Loucy (cell line): Measurements from ENCODE around the gene NFAT5.

Experiments
- H2AFZ ChIP-seq: fragments of 200-600 bp; sonication (generic); 2 replicates; pipeline ENCODE4 v1.6.0; 2016; ENCODE audit warnings: antibody characterized with exemption, mild to moderate bottlenecking, low read length, moderate library complexity
- H3F3A ChIP-seq: fragments of 200-600 bp; 2 replicates; pipeline ENCODE4 v1.6.0; 2016; ENCODE audit warnings: antibody characterized with exemption, low read depth, mild to moderate bottlenecking
- H3K27me3 ChIP-seq: fragments of 200-600 bp; sonication (generic); 2 replicates; pipeline ENCODE4 v1.6.1; 2014; ENCODE audit warnings: low read length, mild to moderate bottlenecking; ENCODE audit not compliant: insufficient read depth, poor library complexity, severe bottlenecking
- H3K36me3 ChIP-seq: fragments of 200-600 bp; sonication (generic); 2 replicates; pipeline ENCODE4 v1.6.1; 2016; ENCODE audit warnings: low read length; ENCODE audit not compliant: insufficient read depth
- H3K4me1 ChIP-seq: fragments of 200-600 bp; sonication (generic); 2 replicates; pipeline ENCODE4 v1.5.1; 2014; ENCODE audit warnings: low read length, mild to moderate bottlenecking; ENCODE audit not compliant: insufficient read depth, poor library complexity, severe bottlenecking
- H3K4me2 ChIP-seq: fragments of 200-600 bp; sonication (generic); 2 replicates; pipeline ENCODE4 v1.6.0; 2014; ENCODE audit warnings: antibody characterized with exemption, low read length, low read depth, mild to moderate bottlenecking; ENCODE audit not compliant: poor library complexity, severe bottlenecking
- H3K4me3 ChIP-seq: fragments of 200-600 bp; sonication (generic); 2 replicates; pipeline ENCODE4 v1.5.1; 2014; ENCODE audit warnings: low read length, mild to moderate bottlenecking, mixed read lengths; ENCODE audit not compliant: poor library complexity, severe bottlenecking
- H3K79me2 ChIP-seq: fragments of 200-600 bp; sonication (generic); 2 replicates; pipeline ENCODE4 v1.6.1; 2014; ENCODE audit warnings: low read length; ENCODE audit not compliant: insufficient read depth
- H3K9ac ChIP-seq: fragments of 200-600 bp; sonication (generic); 2 replicates; pipeline ENCODE4 v1.6.0; 2014; ENCODE audit warnings: mild to moderate bottlenecking, low read depth, low read length, moderate library complexity; ENCODE audit not compliant: poor library complexity, severe bottlenecking
- H3K9me2 ChIP-seq: fragments of 200-600 bp; sonication (generic); replicated peaks from 2 replicates; pipeline ENCODE4 v1.6.1; 2016; ENCODE audit warnings: low read depth, low read length, mixed read lengths
- H3K9me3 ChIP-seq: fragments of 200-600 bp; sonication (generic); 2 replicates; pipeline ENCODE4 v1.6.1; 2014; ENCODE audit warnings: mild to moderate bottlenecking, antibody characterized with exemption, low read length, low read depth; ENCODE audit not compliant: insufficient read depth
- H4K20me1 ChIP-seq: fragments of 200-600 bp; sonication (generic); 2 replicates; pipeline ENCODE4 v1.6.0; 2014; ENCODE audit warnings: antibody characterized with exemption, low read length, mild to moderate bottlenecking; ENCODE audit not compliant: insufficient read depth, poor library complexity, severe bottlenecking
- EZH2phosphoT487 ChIP-seq: fragments of 200-600 bp; IDR thresholded peaks from 2 replicates; pipeline ENCODE4 v1.6.1; 2018; ENCODE audit warnings: antibody characterized with exemption, mild to moderate bottlenecking, moderate library complexity, borderline replicate concordance
- TF ChIP-seq, protein P1 (sequence below): fragments of 200-600 bp; sonication (generic); conservative IDR thresholded peaks from 2 replicates; pipeline ENCODE4 v1.5.1; 2014; ENCODE audit warnings: mild to moderate bottlenecking, antibody characterized with exemption, low read length

The NFAT5 gene

DNA sequence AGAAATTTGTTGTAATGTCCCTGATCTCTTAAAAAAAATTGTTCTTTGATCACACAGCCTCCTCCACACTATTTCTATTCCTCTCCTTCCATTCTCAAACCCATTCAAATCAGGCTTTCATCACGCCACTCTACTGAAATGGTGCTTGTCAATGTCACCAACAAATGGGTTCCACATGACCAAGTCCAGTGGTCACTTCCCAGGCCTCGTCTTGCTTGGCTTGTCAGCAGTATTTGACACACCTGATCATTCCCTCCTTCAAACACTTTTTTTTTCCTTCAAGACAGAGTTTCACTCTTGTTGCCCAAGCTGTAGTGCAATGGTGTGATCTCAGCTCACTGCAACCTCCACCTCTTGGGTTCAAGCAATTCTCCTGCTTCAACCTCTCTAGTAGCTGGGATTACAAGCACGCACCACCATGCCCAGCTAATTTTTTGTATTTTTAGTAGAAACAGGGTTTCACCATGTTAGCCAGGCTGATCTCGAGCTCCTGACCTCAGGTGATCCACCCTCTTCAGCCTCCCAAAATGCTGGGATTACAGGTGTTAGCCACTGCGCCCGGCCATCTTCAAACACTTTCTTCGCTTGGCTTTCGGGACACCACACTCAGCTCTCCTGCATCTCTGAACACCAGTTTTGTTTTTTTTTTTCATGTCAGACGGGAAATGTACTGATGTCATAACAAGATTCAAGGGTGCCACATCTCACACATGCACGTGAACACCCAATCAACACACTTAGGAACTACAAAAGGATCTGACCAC is 142.3 kb downstream of the NFAT5 start:
- H3K9ac ChIP-seq: no peak overlapping the region
- H3K9me3 ChIP-seq: no peaks in the 10 kb centered on the region
- no peaks in the 10 kb centered on the region for H3K27me3 ChIP-seq
- H3K4me3 ChIP-seq: no peak overlapping the region
- no peaks in the 10 kb centered on the region for H4K20me1 ChIP-seq
- H3K36me3 ChIP-seq: 0 out of 2 replicates have a peak, but pooled peaks cover 3% of the 10 kb centered on the region
- no peaks in the 10 kb centered on the region for H3F3A ChIP-seq
- no peaks in the 10 kb centered on the region for H3K4me1 ChIP-seq
- no peaks in the 10 kb centered on the region for H3K9me2 ChIP-seq
- no peak overlapping the region for H3K4me2 ChIP-seq
- no peak for TF ChIP-seq EZH2phosphoT487
- TF ChIP-seq, protein P1, sequence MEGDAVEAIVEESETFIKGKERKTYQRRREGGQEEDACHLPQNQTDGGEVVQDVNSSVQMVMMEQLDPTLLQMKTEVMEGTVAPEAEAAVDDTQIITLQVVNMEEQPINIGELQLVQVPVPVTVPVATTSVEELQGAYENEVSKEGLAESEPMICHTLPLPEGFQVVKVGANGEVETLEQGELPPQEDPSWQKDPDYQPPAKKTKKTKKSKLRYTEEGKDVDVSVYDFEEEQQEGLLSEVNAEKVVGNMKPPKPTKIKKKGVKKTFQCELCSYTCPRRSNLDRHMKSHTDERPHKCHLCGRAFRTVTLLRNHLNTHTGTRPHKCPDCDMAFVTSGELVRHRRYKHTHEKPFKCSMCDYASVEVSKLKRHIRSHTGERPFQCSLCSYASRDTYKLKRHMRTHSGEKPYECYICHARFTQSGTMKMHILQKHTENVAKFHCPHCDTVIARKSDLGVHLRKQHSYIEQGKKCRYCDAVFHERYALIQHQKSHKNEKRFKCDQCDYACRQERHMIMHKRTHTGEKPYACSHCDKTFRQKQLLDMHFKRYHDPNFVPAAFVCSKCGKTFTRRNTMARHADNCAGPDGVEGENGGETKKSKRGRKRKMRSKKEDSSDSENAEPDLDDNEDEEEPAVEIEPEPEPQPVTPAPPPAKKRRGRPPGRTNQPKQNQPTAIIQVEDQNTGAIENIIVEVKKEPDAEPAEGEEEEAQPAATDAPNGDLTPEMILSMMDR: no peak
- no peaks in the 10 kb centered on the region for H3K79me2 ChIP-seq
- H2AFZ ChIP-seq: no peak overlapping the region

DNA sequence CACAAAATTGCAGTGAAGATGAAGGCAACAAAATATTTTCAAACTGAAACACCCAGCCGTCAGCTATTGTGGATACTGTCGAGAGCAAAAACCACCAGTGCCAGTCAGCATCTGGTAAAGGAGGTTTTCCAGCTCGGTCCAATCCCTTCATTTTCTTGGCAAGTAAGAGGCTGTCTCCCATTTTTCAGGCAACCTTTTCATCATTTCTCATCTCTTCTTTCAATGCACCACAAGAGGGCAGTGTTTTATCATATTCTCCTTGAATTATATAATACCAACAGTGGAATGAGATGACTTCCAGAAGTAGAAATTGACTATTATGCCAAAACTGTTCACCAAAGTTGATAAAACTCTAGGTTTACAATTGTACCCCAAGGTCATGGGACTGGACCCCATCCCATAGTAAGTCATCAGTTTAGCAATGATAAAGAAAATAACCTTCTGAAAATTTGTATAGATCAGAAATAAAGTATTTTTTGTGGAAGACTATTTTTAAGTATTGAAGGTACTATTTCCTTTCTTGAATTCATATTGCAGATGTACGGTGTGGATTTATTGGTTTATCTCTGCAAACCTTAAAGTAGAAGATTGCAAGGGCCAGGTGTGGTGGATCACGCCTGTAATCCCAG is 143.8 kb downstream of the NFAT5 start:
- Histone ChIP-seq H3K4me3 (no peak overlapping the region), H3K9me2 (no peaks in the 10 kb centered on the region), H4K20me1 (no peaks in the 10 kb centered on the region), H3K79me2 (no peaks in the 10 kb centered on the region), H3K27me3 (no peaks in the 10 kb centered on the region), H3K9me3 (no peaks in the 10 kb centered on the region), H3K4me2 (no peak overlapping the region), H3K36me3 (no peaks in the 10 kb centered on the region), H2AFZ (no peak overlapping the region), H3K4me1 (no peaks in the 10 kb centered on the region), H3K9ac (no peak overlapping the region), H3F3A (no peaks in the 10 kb centered on the region)
- TF ChIP-seq, protein P1: peak; percentile 85
- no peak for TF ChIP-seq EZH2phosphoT487

DNA sequence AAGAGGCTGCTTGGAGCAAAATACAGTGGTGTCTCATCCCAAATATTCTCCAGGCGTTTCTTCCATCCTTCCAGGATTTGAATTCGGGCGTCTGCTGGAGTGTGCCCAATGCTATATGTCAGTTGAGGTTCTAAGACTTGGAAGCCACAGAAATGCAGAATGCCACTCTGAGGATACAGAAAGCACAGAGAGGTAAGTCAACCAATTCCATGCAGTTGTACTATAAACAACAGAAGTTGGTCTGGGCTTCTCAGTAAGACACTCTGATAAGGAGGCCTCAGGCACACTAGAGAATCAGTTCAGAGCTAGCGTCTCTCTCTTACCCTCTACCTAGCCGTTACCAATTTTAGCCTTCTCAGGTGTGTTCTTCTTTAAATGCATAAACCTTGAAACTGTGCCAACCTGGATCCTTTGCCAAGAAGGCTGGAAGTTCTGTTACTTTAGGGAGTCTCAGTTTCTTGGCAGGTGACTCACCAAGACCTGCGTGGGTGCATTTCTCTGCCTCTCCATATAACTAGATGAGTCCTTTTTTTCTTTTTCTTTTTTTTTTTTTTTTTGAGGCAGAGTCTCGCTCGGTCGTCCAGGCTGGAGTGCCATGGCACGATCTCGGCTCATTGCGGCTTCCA is 145.5 kb downstream of the NFAT5 start:
- H4K20me1 ChIP-seq: no peaks in the 10 kb centered on the region
- TF ChIP-seq, protein P1: no peak
- TF ChIP-seq EZH2phosphoT487: no peak
- H3F3A ChIP-seq: no peaks in the 10 kb centered on the region
- H3K27me3 ChIP-seq: no peaks in the 10 kb centered on the region
- H3K36me3 ChIP-seq: no peaks in the 10 kb centered on the region
- no peaks in the 10 kb centered on the region for H3K9me3 ChIP-seq
- H3K9me2 ChIP-seq: no peaks in the 10 kb centered on the region
- H3K4me1 ChIP-seq: no peaks in the 10 kb centered on the region
- no peak overlapping the region for H3K4me3 ChIP-seq
- no peak overlapping the region for H3K9ac ChIP-seq
- no peak overlapping the region for H2AFZ ChIP-seq
- H3K79me2 ChIP-seq: no peaks in the 10 kb centered on the region
- no peak overlapping the region for H3K4me2 ChIP-seq
